ENCODE measurements around the gene CPEB4. TPM values are rescaled to one million over a fixed set of nuclear protein-coding genes. Genes with fewer than 3 reads are reported as not detected.

The CPEB4 gene
- total RNA-seq, 8 experiments from 2014 or later = 10.8 to 92.2 (median 36.5) TPM

DNA sequence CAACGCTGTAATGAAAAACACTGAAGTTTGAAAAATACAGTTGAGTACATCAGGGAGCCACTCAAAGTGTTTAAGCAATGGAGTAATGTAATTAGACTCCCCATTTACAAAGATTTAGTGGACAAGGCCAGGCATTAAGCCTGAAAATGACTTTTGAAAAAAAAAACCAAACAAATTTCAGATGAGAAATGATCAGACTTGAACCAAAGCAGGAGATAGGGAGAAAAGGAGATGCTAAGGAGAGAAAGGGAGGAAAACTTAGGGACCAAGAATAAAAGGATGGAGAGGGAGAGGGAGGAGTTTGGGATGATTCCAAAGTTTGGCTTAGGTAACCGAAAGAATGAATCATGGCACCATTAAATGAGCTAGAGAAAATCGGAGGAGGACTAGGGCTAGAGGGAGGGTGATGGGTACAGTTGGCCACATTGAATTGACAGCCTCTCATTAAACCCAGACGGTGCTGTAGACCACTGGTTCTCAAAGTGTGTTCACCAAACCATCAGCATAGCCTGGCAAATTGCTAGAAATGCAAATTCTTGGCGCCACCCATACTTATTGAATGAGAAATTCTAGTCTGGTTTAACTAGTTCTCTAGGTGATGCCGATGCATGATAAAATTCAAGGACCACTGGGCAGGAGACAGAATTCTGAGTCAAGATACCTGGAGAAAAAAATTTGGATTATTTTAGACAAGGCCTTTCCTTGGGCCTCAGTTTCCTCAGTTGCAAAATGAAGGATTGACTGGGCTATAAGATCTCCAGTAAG lies 6.2 kb upstream of the CPEB4 start:
- in situ Hi-C loops (cut with MboI; ENCODE audit: low pct_unique_long_range_greater_than_20kb in 2 of 9, low sequenced_read_pairs in 9 of 9, unreplicated experiment in 9 of 9) = loop anchor here in 1 of 9 experiments (25.0 kb wide), 1 partner anchor 270 kb away; the partner anchor contains the start of gene BOD1
- ATAC-seq (replicated peaks in 6 of 8) = no peak
- Histone ChIP-seq H3K4me3 (no peak overlapping the region), H3K4me1 (replicated peaks in 1 of 2) (no peaks in the 10 kb centered on the region), H3K27ac (no peak overlapping the region)
- WGBS, 10 experiments = 41 to 100% (median 83%) methylated on average over 1 to 6 of the region's 6 CpGs

DNA sequence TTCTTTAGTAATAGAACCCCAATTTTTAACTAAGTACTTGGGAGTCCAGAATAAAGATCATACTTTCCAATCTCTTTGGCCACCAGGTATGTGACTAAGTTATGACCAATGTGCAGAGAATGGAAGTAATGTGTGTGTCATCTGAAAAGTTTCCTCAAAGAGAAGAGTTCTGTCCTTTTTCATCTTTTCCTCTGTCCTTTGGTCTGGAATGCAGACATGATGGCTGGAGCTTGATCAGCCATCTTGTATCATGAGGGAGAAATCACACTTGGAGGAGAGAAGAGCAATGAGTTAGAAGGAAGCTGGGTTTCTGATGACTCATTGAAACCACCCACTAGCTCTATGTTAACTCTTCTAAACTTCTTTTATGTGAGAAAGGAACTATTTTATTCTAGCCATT lies 5.5 kb upstream of the CPEB4 start:
- no peak overlapping the region for H3K4me3 ChIP-seq
- peaks cover 0 to 4% of the 10 kb centered on the region in 2 donors for H3K4me1 ChIP-seq (replicated peaks in 1 of 2)
- no peak overlapping the region for H3K27ac ChIP-seq
- ATAC-seq (replicated peaks in 6 of 8) = no peak
- in situ Hi-C loops (cut with MboI; ENCODE audit: low pct_unique_long_range_greater_than_20kb in 2 of 9, low sequenced_read_pairs in 9 of 9, unreplicated experiment in 9 of 9) = loop anchor here in 1 of 9 experiments (25.0 kb wide), 1 partner anchor 270 kb away; the partner anchor contains the start of gene BOD1

DNA sequence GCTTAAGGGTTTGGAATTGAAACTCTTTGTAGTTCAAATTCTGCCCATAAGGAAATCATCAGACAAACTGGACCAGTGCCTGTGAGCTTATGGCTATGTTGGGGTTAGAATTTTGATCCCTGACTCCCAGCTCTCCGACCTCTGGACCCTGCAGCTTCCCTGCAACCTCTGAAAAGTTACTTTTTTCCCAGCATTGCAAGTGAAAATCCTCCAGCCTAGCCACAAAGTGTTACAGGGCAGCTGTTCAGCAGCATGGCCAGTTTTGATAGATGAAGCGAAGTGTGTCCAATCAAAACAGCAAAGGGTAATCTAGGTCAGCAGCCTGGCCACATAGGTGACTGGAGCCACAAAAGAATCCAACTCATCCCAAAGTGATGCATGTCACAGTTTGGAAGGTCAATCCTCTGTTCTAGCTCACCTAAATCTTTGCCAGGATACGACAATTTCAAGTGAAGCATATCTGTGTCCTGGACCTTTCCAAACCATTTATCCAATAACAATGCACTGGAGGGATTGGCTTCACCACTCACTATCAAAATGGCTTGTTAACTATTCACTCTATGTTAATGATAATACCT lies 4.7 kb upstream of the CPEB4 start:
- Histone ChIP-seq H3K27ac (no peak overlapping the region), H3K4me3 (no peak overlapping the region), H3K4me1 (replicated peaks in 1 of 2) (peaks cover 0 to 4% of the 10 kb centered on the region in 2 donors)
- ATAC-seq (replicated peaks in 6 of 8) = no peak
- 50 to 100% (median 83%) methylated on average over 1 to 3 of the region's 3 CpGs; no CpG with 5 or more reads in 3 of the 10 experiments for WGBS, 10 experiments
- in situ Hi-C loops (cut with MboI; ENCODE audit: low pct_unique_long_range_greater_than_20kb in 2 of 9, low sequenced_read_pairs in 9 of 9, unreplicated experiment in 9 of 9) = loop anchor here in 1 of 9 experiments (25.0 kb wide), 1 partner anchor 271 kb away; the partner anchor contains the start of gene BOD1

DNA sequence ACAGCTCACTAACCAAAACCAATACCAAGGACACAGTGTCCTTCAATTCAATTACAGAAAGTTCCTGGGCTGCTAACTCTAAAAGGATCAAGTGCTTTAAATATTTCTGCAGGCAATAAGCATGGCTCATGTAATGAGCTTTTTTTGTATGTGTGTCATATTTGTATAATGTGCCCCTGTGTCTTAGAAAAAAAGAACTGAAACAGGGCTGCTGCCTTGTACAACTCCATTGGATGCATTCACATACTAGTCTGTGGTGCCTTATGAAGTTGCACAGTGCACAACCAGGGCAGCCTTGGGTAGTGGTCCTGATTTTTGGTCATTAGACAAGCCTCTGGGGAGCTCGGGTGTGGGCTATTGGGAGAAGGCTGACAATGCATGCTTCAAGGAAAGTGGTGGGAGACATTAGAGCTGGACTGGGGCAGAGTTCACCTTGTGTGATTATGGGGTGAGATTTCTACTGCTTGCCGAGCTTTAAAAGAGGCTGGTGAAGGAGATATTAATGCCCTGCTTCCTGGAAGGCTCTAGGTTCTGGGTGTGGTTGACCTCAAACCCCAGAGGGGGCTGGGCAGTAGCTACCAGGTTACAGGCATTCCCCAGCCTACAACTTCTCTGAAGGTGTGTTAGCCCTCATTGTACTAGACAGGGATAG lies 3.6 kb upstream of the CPEB4 start:
- Histone ChIP-seq H3K27ac (no peak overlapping the region), H3K4me1 (replicated peaks in 1 of 2) (peaks cover 0 to 4% of the 10 kb centered on the region in 2 donors), H3K4me3 (no peak overlapping the region)
- in situ Hi-C loops (cut with MboI; ENCODE audit: low pct_unique_long_range_greater_than_20kb in 2 of 9, low sequenced_read_pairs in 9 of 9, unreplicated experiment in 9 of 9) = loop anchor here in 1 of 9 experiments (25.0 kb wide), 1 partner anchor 272 kb away; the partner anchor contains the start of gene BOD1
- no peak for ATAC-seq (replicated peaks in 6 of 8)
- WGBS, 10 experiments = 70 to 100% (median 83%) methylated on average over 1 to 2 of the region's 2 CpGs; no CpG with 5 or more reads in 6 of the 10 experiments

DNA sequence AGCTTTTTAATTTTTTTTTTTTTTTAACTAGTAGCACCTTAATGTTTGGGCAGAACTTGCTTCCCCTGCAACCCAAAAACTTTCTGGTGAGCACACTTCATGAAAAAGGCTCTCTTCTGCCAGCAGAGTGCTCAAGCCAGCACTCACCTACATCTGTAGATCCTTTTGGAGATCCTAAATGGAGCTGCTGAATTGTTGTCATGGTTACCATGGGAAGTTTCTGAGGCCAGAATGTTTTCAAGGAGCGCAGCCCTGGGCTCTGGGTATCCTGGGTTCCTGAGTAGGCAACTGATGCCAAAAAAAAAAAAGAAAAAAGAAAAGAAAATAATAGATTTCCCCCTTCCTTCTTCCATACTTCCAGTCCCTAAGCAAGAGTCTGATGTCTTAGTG lies 3.1 kb upstream of the CPEB4 start:
- no peak overlapping the region for H3K27ac ChIP-seq
- in situ Hi-C loops (cut with MboI; ENCODE audit: low pct_unique_long_range_greater_than_20kb in 2 of 9, low sequenced_read_pairs in 9 of 9, unreplicated experiment in 9 of 9) = loop anchor here in 1 of 9 experiments (25.0 kb wide), 1 partner anchor 273 kb away; the partner anchor contains the start of gene BOD1

DNA sequence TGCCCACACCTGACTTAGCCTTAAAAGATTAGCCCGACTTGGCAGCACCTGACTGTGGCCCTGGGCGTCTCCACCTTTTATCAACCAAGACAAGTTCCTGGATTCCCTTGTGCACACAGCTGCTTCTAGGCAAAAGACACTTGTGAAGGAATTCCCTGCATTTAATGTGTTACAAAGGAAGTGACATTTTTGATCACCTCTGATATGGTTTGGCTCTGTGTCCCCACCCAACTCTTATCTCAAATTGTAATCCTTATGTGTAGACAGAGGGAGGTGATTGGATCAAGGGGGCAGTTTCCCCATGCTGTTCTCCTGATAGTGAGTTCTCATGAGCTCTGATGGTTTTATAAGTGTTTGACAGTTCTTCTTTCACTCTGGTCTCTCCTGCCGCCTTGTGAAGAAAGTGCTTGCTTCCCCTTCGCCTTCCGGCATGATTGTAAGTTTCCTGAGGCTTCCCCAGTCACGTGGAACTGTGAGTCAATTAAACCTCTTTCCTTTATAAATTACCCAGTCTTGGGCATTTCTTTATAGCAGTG lies 2.6 kb upstream of the CPEB4 start:
- ATAC-seq (replicated peaks in 6 of 8) = no peak
- 40 to 100% (median 93%) methylated on average over 1 to 5 of the region's 6 CpGs; no CpG with 5 or more reads in 3 of the 10 experiments for WGBS, 10 experiments
- Histone ChIP-seq H3K4me3 (no peak overlapping the region), H3K4me1 (replicated peaks in 1 of 2) (peaks cover 0 to 4% of the 10 kb centered on the region in 2 donors), H3K27ac (no peak overlapping the region)
- in situ Hi-C loops (cut with MboI; ENCODE audit: low pct_unique_long_range_greater_than_20kb in 2 of 9, low sequenced_read_pairs in 9 of 9, unreplicated experiment in 9 of 9) = loop anchor here in 1 of 9 experiments (25.0 kb wide), 1 partner anchor 273 kb away; the partner anchor contains the start of gene BOD1

More for the DNA sequence above, 3.1 kb upstream of the CPEB4 start:
- Histone ChIP-seq H3K4me1 (replicated peaks in 1 of 2) (peaks cover 0 to 4% of the 10 kb centered on the region in 2 donors), H3K4me3 (no peak overlapping the region)
- WGBS, 10 experiments = 60 to 100% (median 86%) methylated on average over 1 of the region's 1 CpG; no CpG with 5 or more reads in 5 of the 10 experiments
- no peak for ATAC-seq (replicated peaks in 6 of 8)

DNA sequence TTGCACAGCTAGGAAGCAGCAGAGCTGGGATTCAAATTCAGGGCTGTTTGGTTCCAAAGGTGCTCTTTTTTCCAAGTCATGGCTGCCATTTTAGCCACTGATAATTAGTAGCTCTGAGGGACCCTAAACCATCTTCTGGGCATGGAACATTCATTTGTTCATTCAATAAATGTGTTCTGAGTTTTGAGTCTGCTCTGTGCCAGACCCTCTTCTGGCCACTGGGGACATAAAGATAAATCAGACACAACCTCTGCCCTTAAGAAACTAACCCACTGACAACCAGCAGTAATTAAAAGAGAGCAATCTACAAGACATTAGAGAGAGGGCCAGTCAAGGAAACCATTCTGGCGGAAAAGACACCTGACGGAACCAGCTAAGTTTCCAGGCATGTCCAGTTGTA lies 2.0 kb upstream of the CPEB4 start:
- WGBS, 10 experiments = 75 to 100% (median 94%) methylated on average over 1 to 2 of the region's 2 CpGs; no CpG with 5 or more reads in 3 of the 10 experiments
- in situ Hi-C loops (cut with MboI; ENCODE audit: low pct_unique_long_range_greater_than_20kb in 2 of 9, low sequenced_read_pairs in 9 of 9, unreplicated experiment in 9 of 9) = loop anchor here in 1 of 9 experiments (25.0 kb wide), 1 partner anchor 274 kb away; the partner anchor contains the start of gene BOD1
- no peak for ATAC-seq (replicated peaks in 6 of 8)

DNA sequence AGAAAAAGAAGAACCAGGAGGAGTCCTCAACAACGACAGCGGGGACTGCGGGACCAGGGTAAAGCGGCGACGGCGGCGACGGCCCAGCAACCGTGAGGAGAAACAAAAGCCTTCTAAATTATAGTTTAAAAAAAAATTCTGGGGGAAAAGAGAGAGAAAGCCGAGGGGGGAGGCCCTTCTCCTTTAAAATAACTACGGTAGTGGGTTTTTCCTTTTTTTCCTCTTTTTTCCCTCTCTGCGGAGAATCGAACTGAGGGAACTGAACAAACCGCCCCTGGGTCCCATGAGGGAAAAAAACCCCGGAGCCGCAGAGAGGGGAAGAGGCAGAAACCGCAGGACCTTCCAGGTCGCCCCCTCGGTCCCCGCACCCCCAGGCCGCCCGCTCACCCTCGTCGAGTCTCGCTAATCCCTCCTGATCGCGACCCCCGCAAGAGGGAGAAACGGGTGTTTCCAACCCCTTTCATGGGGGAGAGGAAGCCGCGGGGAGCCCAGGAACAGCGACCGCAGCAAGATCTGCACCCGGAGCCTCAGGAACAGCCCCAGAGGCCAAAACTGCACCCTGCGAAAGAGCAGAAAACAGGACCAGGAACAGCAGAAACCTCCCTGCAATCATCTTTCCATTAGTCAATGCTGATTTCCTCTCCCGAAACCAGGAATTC lies 453 bp downstream of the CPEB4 start:
- Histone ChIP-seq H3K4me3 (peak overlapping the region; percentile 60 to 91 (median 69)), H3K27ac (peak overlapping the region; percentile 12 to 64), H3K4me1 (replicated peaks in 1 of 2) (peaks cover 0 to 10% of the 10 kb centered on the region in 2 donors)
- 0 to 20% (median 0%) methylated on average over 1 to 9 of the region's 37 CpGs; no CpG with 5 or more reads in 3 of the 10 experiments for WGBS, 10 experiments
- ATAC-seq (replicated peaks in 6 of 8) = no peak
- in situ Hi-C loops (cut with MboI; ENCODE audit: low pct_unique_long_range_greater_than_20kb in 2 of 9, low sequenced_read_pairs in 9 of 9, unreplicated experiment in 9 of 9) = loop anchor here in 1 of 9 experiments (25.0 kb wide), 1 partner anchor 276 kb away; the partner anchor contains the start of gene BOD1

More for the DNA sequence above, 2.0 kb upstream of the CPEB4 start:
- H3K27ac ChIP-seq = no peak overlapping the region
- no peak overlapping the region for H3K4me3 ChIP-seq
- H3K4me1 ChIP-seq (replicated peaks in 1 of 2) = peaks cover 0 to 4% of the 10 kb centered on the region in 2 donors

DNA sequence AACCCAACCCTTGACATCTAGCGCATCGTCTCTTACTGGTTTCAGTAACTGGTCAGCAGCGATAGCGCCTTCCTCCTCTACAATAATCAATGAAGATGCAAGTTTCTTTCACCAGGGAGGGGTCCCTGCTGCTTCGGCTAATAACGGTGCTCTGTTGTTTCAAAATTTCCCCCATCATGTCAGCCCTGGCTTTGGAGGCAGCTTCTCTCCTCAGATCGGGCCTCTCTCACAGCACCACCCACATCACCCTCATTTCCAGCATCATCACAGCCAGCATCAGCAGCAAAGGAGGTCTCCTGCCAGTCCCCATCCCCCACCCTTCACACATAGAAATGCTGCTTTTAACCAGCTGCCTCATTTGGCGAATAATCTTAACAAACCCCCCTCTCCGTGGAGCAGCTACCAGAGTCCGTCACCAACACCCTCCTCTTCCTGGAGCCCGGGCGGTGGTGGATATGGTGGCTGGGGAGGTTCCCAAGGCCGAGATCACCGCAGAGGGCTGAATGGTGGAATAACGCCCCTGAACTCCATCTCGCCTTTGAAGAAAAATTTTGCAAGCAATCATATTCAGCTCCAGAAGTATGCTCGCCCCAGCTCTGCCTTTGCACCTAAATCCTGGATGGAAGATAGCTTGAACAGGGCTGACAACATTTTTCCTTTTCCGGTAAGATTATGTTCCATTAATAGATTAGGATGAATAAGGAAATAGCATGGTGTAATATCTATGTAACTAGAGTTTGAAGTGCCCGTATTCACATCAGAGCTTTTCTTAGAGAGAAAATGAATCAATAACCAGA lies 2.2 kb downstream of the CPEB4 start:
- ATAC-seq (replicated peaks in 6 of 8) = peak in 7 of 8 experiments; percentile 1 to 26 (median 10)
- H3K4me1 ChIP-seq (replicated peaks in 1 of 2) = peaks cover 6 to 28% of the 10 kb centered on the region in 2 donors
- 11 to 80% (median 32%) methylated on average over 1 to 13 of the region's 19 CpGs for whole genome bisulfite sequencing, 10 experiments
- H3K4me3 ChIP-seq = peak overlapping the region; percentile 60 to 91 (median 69)
- in situ Hi-C loops (cut with MboI; ENCODE audit: low pct_unique_long_range_greater_than_20kb in 2 of 9, low sequenced_read_pairs in 9 of 9, unreplicated experiment in 9 of 9) = loop anchor here in 1 of 9 experiments (25.0 kb wide), 1 partner anchor 278 kb away; the partner anchor contains the start of gene BOD1
- H3K27ac ChIP-seq = peak overlapping the region; percentile 54 to 88

DNA sequence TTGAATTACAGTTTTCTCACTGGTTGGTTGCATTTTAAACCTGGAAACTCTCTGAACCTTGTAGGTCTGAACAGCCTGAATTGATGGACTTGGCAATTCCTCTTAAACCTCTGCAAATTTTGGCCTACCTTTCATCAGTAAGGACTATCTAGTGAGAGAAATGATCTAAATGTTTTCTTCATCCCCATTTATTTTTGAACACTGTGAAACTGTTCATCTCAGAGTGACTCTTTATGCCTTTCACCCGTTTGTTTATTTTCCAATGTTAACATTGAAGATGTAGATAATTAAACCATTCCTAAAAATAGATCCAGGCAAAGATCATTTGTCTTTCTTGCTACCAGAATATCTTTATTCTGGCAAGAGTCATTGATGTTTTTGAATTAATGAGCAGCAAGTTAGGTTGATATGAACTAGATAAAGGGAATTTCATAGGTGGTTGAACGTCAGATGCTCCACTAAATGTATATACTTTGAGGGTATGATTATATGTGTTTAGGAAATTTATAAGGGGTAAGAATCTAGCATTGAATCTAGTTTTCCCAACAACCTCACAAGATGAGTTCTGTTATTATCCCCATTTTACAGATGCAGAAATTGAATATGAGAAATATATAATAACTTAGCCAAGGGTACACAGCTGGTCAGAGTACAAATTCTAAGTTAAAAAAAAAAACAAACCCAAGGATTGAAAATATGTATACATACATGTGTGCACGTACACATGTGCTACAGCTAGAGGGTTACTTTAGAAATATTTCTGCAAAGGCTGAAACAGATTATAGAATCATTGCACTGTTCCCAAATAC lies 3.4 kb downstream of the CPEB4 start:
- WGBS, 10 experiments = 25 to 100% (median 58%) methylated on average over 1 to 3 of the region's 3 CpGs
- ATAC-seq (replicated peaks in 6 of 8) = no peak
- Histone ChIP-seq H3K27ac (no peak overlapping the region), H3K4me3 (peak overlapping the region; percentile 60 to 91 (median 69)), H3K4me1 (replicated peaks in 1 of 2) (peaks cover 11 to 39% of the 10 kb centered on the region in 2 donors)
- in situ Hi-C loops (cut with MboI; ENCODE audit: low pct_unique_long_range_greater_than_20kb in 2 of 9, low sequenced_read_pairs in 9 of 9, unreplicated experiment in 9 of 9) = loop anchor here in 1 of 9 experiments (25.0 kb wide), 1 partner anchor 279 kb away; the partner anchor contains the start of gene BOD1

DNA sequence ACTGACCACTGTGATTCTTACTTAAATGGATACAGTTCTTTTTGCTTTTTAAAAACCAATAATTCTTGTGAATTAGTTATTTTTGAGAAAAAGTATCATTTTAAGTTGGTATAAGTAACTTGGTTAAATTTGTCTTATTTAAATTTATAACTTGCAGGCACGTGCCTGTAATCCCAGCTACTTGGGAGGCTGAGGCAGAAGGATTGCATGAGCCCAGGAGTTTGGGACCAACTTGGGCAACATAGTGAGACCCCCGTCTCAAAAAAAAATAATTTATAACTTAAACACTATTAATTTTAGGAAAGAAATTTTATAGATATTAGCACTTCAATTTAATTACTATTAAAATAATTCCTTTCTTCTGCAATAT lies 5.0 kb downstream of the CPEB4 start:
- no peak for ATAC-seq (replicated peaks in 6 of 8)
- in situ Hi-C loops (cut with MboI; ENCODE audit: low pct_unique_long_range_greater_than_20kb in 2 of 9, low sequenced_read_pairs in 9 of 9, unreplicated experiment in 9 of 9) = loop anchor here in 1 of 9 experiments (25.0 kb wide), 1 partner anchor 281 kb away; the partner anchor contains the start of gene BOD1
- H3K27ac ChIP-seq = no peak overlapping the region
- 56 to 100% (median 82%) methylated on average over 1 to 2 of the region's 2 CpGs; no CpG with 5 or more reads in 1 of the 10 experiments for WGBS, 10 experiments
- peaks cover 11 to 39% of the 10 kb centered on the region in 2 donors for H3K4me1 ChIP-seq (replicated peaks in 1 of 2)
- H3K4me3 ChIP-seq = peak overlapping the region; percentile 60 to 91 (median 69)
